ENCODE measurements around the gene HSPG2.

The HSPG2 gene

GRCh38 chr1:21896026-21896425, 41.1 kb downstream of the HSPG2 start:
- Histone ChIP-seq H3K9me3 (ENCODE audit: control insufficient read depth in 2 of 2, low read length in 2 of 2) (no peaks in the 10 kb centered on the region), H3K27ac (ENCODE audit: low read length) (peak overlapping the region; percentile 85), H3K36me3 (ENCODE audit: control insufficient read depth in 2 of 2, insufficient read depth in 2 of 2, low read length in 2 of 2) (peaks cover 23 to 44% of the 10 kb centered on the region in 2 donors), H3K4me1 (ENCODE audit: control insufficient read depth, insufficient read depth, low read length) (peaks cover 81% of the 10 kb centered on the region), H3K4me3 (ENCODE audit: low read length in 2 of 2) (no peak overlapping the region), H3K27me3 (ENCODE audit: control insufficient read depth in 1 of 2, insufficient read depth in 2 of 2, low read length in 2 of 2) (no peaks in the 10 kb centered on the region), H3K9ac (ENCODE audit: low read length in 2 of 2) (peak overlapping the region; percentile 55 to 61)

- no peaks in the 10 kb centered on the region for H3K9me3 ChIP-seq (ENCODE audit: control insufficient read depth in 2 of 2, low read length in 2 of 2)
- no peak overlapping the region for H3K4me3 ChIP-seq (ENCODE audit: low read length in 2 of 2)
- peak overlapping the region; percentile 85 for H3K27ac ChIP-seq (ENCODE audit: low read length)
- peaks cover 65% of the 10 kb centered on the region for H3K4me1 ChIP-seq (ENCODE audit: control insufficient read depth, insufficient read depth, low read length)
- no peaks in the 10 kb centered on the region for H3K27me3 ChIP-seq (ENCODE audit: control insufficient read depth in 1 of 2, insufficient read depth in 2 of 2, low read length in 2 of 2)
- peaks cover 39 to 56% of the 10 kb centered on the region in 2 donors for H3K36me3 ChIP-seq (ENCODE audit: control insufficient read depth in 2 of 2, insufficient read depth in 2 of 2, low read length in 2 of 2)
- peak overlapping the region; percentile 29 to 39 for H3K9ac ChIP-seq (ENCODE audit: low read length in 2 of 2)
Measured at GRCh38 chr1:21894034-21894881, 42.9 kb downstream of the HSPG2 start.

DNA sequence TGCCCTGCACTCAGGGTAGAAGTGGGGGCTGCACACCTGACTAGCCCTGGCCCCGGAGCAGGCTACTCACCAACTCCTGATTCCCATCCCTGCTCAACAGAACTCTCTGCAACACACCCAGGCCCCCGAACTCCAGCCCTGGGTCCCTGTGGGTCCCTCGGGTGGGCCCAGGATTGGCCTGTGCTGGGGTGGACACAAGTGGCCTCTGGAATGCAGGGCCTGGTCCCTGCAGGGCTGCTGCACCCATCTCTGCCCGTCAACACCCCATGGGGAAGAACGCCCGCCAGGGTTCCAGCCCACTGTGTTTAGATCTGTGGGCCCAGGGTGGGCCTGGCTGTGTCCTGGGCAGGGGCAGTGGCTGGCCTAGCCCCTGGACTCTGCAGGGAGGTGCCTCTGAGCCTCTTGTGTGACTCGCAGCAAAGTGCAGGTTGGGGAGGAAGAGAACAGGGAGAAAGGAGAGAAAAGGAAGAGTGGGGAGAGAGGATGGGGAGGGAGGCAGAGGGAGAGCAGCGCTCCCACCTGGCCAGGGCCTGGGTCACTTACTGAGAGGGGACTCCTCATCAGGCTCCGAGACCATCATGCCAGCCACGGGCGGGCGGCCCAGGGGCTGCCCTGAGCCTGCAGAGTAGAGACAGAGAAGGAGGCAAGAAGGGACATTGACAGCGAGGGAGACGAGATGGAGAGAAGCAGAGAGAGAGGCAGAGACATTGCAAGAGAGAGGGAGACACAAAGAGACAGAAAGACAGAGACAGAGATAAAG, 43.9 kb downstream of the HSPG2 start:
- no peaks in the 10 kb centered on the region for H3K9me3 ChIP-seq (ENCODE audit: control insufficient read depth in 2 of 2, low read length in 2 of 2)
- H3K27ac ChIP-seq (ENCODE audit: low read length) = peak overlapping the region; percentile 85
- H3K4me3 ChIP-seq (ENCODE audit: low read length in 2 of 2) = no peak overlapping the region
- H3K36me3 ChIP-seq (ENCODE audit: control insufficient read depth in 2 of 2, insufficient read depth in 2 of 2, low read length in 2 of 2) = peaks cover 48 to 59% of the 10 kb centered on the region in 2 donors
- H3K9ac ChIP-seq (ENCODE audit: low read length in 2 of 2) = no peak overlapping the region
- peaks cover 54% of the 10 kb centered on the region for H3K4me1 ChIP-seq (ENCODE audit: control insufficient read depth, insufficient read depth, low read length)
- H3K27me3 ChIP-seq (ENCODE audit: control insufficient read depth in 1 of 2, insufficient read depth in 2 of 2, low read length in 2 of 2) = no peaks in the 10 kb centered on the region

GRCh38 chr1:21891621-21892479, 45.3 kb downstream of the HSPG2 start:
- H3K36me3 ChIP-seq (ENCODE audit: control insufficient read depth in 2 of 2, insufficient read depth in 2 of 2, low read length in 2 of 2) = peaks cover 59 to 65% of the 10 kb centered on the region in 2 donors
- no peaks in the 10 kb centered on the region for H3K9me3 ChIP-seq (ENCODE audit: control insufficient read depth in 2 of 2, low read length in 2 of 2)
- no peak overlapping the region for H3K4me3 ChIP-seq (ENCODE audit: low read length in 2 of 2)
- no peaks in the 10 kb centered on the region for H3K27me3 ChIP-seq (ENCODE audit: control insufficient read depth in 1 of 2, insufficient read depth in 2 of 2, low read length in 2 of 2)
- H3K9ac ChIP-seq (ENCODE audit: low read length in 2 of 2) = no peak overlapping the region
- H3K4me1 ChIP-seq (ENCODE audit: control insufficient read depth, insufficient read depth, low read length) = peaks cover 41% of the 10 kb centered on the region
- peak overlapping the region; percentile 24 for H3K27ac ChIP-seq (ENCODE audit: low read length)

- no peak overlapping the region for H3K4me3 ChIP-seq (ENCODE audit: low read length in 2 of 2)
- no peaks in the 10 kb centered on the region for H3K9me3 ChIP-seq (ENCODE audit: control insufficient read depth in 2 of 2, low read length in 2 of 2)
- peak overlapping the region in 1 of 2 donors; percentile 29 for H3K9ac ChIP-seq (ENCODE audit: low read length in 2 of 2)
- peak overlapping the region; percentile 24 for H3K27ac ChIP-seq (ENCODE audit: low read length)
- H3K4me1 ChIP-seq (ENCODE audit: control insufficient read depth, insufficient read depth, low read length) = peaks cover 33% of the 10 kb centered on the region
- peaks cover 67 to 71% of the 10 kb centered on the region in 2 donors for H3K36me3 ChIP-seq (ENCODE audit: control insufficient read depth in 2 of 2, insufficient read depth in 2 of 2, low read length in 2 of 2)
- no peaks in the 10 kb centered on the region for H3K27me3 ChIP-seq (ENCODE audit: control insufficient read depth in 1 of 2, insufficient read depth in 2 of 2, low read length in 2 of 2)
Measured at GRCh38 chr1:21891081-21891480, 46.0 kb downstream of the HSPG2 start.

GRCh38 chr1:21888500-21888899, 48.6 kb downstream of the HSPG2 start:
- H3K9ac ChIP-seq (ENCODE audit: low read length in 2 of 2) = no peak overlapping the region
- no peaks in the 10 kb centered on the region for H3K9me3 ChIP-seq (ENCODE audit: control insufficient read depth in 2 of 2, low read length in 2 of 2)
- no peak overlapping the region for H3K4me3 ChIP-seq (ENCODE audit: low read length in 2 of 2)
- H3K36me3 ChIP-seq (ENCODE audit: control insufficient read depth in 2 of 2, insufficient read depth in 2 of 2, low read length in 2 of 2) = peaks cover 74 to 78% of the 10 kb centered on the region in 2 donors
- H3K27ac ChIP-seq (ENCODE audit: low read length) = no peak overlapping the region
- peaks cover 8% of the 10 kb centered on the region for H3K4me1 ChIP-seq (ENCODE audit: control insufficient read depth, insufficient read depth, low read length)
- H3K27me3 ChIP-seq (ENCODE audit: control insufficient read depth in 1 of 2, insufficient read depth in 2 of 2, low read length in 2 of 2) = no peaks in the 10 kb centered on the region

DNA sequence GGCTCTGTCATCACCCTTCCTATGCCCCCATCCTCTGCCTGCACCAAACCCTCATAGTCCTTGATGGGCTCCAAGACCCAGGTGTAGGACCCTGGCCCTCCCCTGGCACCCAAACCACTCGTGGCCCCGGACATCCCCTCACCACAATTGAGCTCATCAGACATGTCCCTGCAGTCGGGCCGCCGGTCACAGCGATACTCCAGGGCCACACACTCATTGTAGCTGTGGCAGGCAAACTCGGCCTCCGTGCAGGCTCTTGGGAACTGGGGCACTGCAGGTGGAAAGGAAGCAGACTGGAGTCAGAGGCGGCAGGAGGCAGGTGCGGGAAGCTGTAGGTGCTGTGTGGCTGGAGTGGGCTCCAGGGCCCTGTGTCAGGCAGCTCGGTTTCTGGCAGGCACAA, 49.3 kb downstream of the HSPG2 start:
- Histone ChIP-seq H3K9ac (ENCODE audit: low read length in 2 of 2) (no peak overlapping the region), H3K36me3 (ENCODE audit: control insufficient read depth in 2 of 2, insufficient read depth in 2 of 2, low read length in 2 of 2) (peaks cover 80 to 81% of the 10 kb centered on the region in 2 donors), H3K4me1 (ENCODE audit: control insufficient read depth, insufficient read depth, low read length) (peaks cover 5% of the 10 kb centered on the region), H3K27ac (ENCODE audit: low read length) (no peak overlapping the region), H3K27me3 (ENCODE audit: control insufficient read depth in 1 of 2, insufficient read depth in 2 of 2, low read length in 2 of 2) (no peaks in the 10 kb centered on the region), H3K9me3 (ENCODE audit: control insufficient read depth in 2 of 2, low read length in 2 of 2) (no peaks in the 10 kb centered on the region), H3K4me3 (ENCODE audit: low read length in 2 of 2) (no peak overlapping the region)

DNA sequence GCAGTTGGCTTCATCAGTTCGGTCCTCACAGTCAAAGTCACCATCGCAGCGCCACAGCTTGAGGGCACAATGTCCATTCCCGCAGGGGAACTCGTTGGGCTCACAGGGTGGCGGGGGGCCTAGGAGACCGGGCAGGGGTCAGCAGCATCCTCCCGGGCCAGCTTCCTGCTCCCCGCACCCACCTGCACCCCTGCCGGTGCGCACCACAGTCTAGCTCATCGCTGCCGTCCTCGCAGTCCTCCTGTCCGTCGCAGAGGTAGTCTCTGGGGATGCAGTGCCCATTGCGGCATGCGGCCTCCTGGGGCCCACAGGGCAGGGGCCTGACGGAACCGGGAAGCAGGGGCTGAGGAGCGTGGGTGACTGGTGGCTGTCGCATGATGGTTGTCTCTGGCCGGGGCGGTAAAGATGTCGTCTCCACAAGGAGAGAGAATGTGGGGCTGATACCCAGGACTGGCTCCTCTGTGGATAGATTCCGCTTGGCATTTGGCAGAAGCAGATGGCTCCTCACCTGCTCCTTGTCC, 49.8 kb downstream of the HSPG2 start:
- Histone ChIP-seq H3K4me3 (ENCODE audit: low read length in 2 of 2) (no peak overlapping the region), H3K27me3 (ENCODE audit: control insufficient read depth in 1 of 2, insufficient read depth in 2 of 2, low read length in 2 of 2) (no peaks in the 10 kb centered on the region), H3K36me3 (ENCODE audit: control insufficient read depth in 2 of 2, insufficient read depth in 2 of 2, low read length in 2 of 2) (peaks cover 84% of the 10 kb centered on the region in 2 donors), H3K9ac (ENCODE audit: low read length in 2 of 2) (no peak overlapping the region), H3K9me3 (ENCODE audit: control insufficient read depth in 2 of 2, low read length in 2 of 2) (no peaks in the 10 kb centered on the region), H3K27ac (ENCODE audit: low read length) (no peak overlapping the region), H3K4me1 (ENCODE audit: control insufficient read depth, insufficient read depth, low read length) (peaks cover 7% of the 10 kb centered on the region)

- no peak overlapping the region for H3K9ac ChIP-seq (ENCODE audit: low read length in 2 of 2)
- H3K4me1 ChIP-seq (ENCODE audit: control insufficient read depth, insufficient read depth, low read length) = peaks cover 7% of the 10 kb centered on the region
- no peaks in the 10 kb centered on the region for H3K27me3 ChIP-seq (ENCODE audit: control insufficient read depth in 1 of 2, insufficient read depth in 2 of 2, low read length in 2 of 2)
- no peak overlapping the region for H3K27ac ChIP-seq (ENCODE audit: low read length)
- peaks cover 86 to 87% of the 10 kb centered on the region in 2 donors for H3K36me3 ChIP-seq (ENCODE audit: control insufficient read depth in 2 of 2, insufficient read depth in 2 of 2, low read length in 2 of 2)
- H3K9me3 ChIP-seq (ENCODE audit: control insufficient read depth in 2 of 2, low read length in 2 of 2) = no peaks in the 10 kb centered on the region
- H3K4me3 ChIP-seq (ENCODE audit: low read length in 2 of 2) = no peak overlapping the region
Measured at GRCh38 chr1:21886486-21887215, 50.5 kb downstream of the HSPG2 start.

Data from stomach smooth muscle (tissue), 2 donors.